Astrocyte (in vitro differentiated cells and primary cell): ENCODE data around the gene TRAF1. TPM values are rescaled to one million over a fixed set of nuclear protein-coding genes. Genes with fewer than 3 reads are reported as not detected.

Source experiments
- DNase-seq: peaks from one replicate; pipeline ENCODE4 v3.0.0-alpha.2; 2010; ENCODE audit warnings: low read depth
- FAIRE-seq: peaks from 2 replicates; lab custom pipeline; 2011; peaks lifted over from hg19 to GRCh38; lab: Jason Lieb, UNC
- H2AFZ ChIP-seq: 2 replicates; pipeline ENCODE4 v1.6.0; 2012; ENCODE audit warnings: low read depth, low read length, inconsistent platforms
- H3K27ac ChIP-seq: 2 replicates; pipeline ENCODE4 v1.5.1; 2011; ENCODE audit warnings: low read depth, low read length, inconsistent platforms
- H3K27me3 ChIP-seq: 2 replicates; pipeline ENCODE4 v1.6.0; 2011; ENCODE audit warnings: low read length, inconsistent platforms; ENCODE audit not compliant: insufficient read depth
- H3K36me3 ChIP-seq: 2 replicates; pipeline ENCODE4 v1.5.1; 2011; ENCODE audit warnings: low read length, inconsistent platforms; ENCODE audit not compliant: insufficient read depth
- H3K4me1 ChIP-seq: 2 replicates; pipeline ENCODE4 v1.5.1; 2011; ENCODE audit warnings: low read length, inconsistent platforms; ENCODE audit not compliant: insufficient read depth
- H3K4me2 ChIP-seq: 2 replicates; pipeline ENCODE4 v1.6.0; 2012; ENCODE audit warnings: low read length, inconsistent platforms
- H3K4me3 ChIP-seq: 2 replicates; pipeline ENCODE4 v1.5.1; 2011; ENCODE audit warnings: low read depth, mild to moderate bottlenecking, low read length, inconsistent platforms; ENCODE audit not compliant: insufficient read depth
- H3K79me2 ChIP-seq: 2 replicates; pipeline ENCODE4 v1.6.0; 2012; ENCODE audit warnings: mild to moderate bottlenecking, low read length, inconsistent platforms; ENCODE audit not compliant: insufficient read depth
- H3K9ac ChIP-seq: 2 replicates; pipeline ENCODE4 v1.6.0; 2012; ENCODE audit warnings: mild to moderate bottlenecking, low read length, inconsistent platforms
- H3K9me3 ChIP-seq: 2 replicates; pipeline ENCODE4 v1.5.1; 2012; ENCODE audit warnings: low read depth, mild to moderate bottlenecking, low read length, inconsistent platforms; ENCODE audit not compliant: insufficient read depth
- H4K20me1 ChIP-seq: 2 replicates; pipeline ENCODE4 v1.6.0; 2012; ENCODE audit warnings: low read length, inconsistent platforms; ENCODE audit not compliant: insufficient read depth
- H3K27ac Mint-ChIP-seq: one replicate; pipeline ENCODE4 v1.8.0; 2021; ENCODE audit warnings: mild to moderate bottlenecking, mixed read lengths; ENCODE audit not compliant: unreplicated experiment
- H3K27me3 Mint-ChIP-seq: one replicate; pipeline ENCODE4 v1.8.0; 2021; ENCODE audit warnings: low read depth, mixed read lengths; ENCODE audit not compliant: unreplicated experiment
- H3K36me3 Mint-ChIP-seq: one replicate; pipeline ENCODE4 v1.8.0; 2021; ENCODE audit warnings: low read depth, mixed read lengths; ENCODE audit not compliant: unreplicated experiment
- H3K4me1 Mint-ChIP-seq: one replicate; pipeline ENCODE4 v1.8.0; 2021; ENCODE audit warnings: low read depth, mixed read lengths; ENCODE audit not compliant: unreplicated experiment
- H3K4me3 Mint-ChIP-seq: one replicate; pipeline ENCODE4 v1.8.0; 2021; ENCODE audit warnings: mild to moderate bottlenecking, moderate library complexity, mixed read lengths; ENCODE audit not compliant: unreplicated experiment
- H3K9me3 Mint-ChIP-seq: one replicate; pipeline ENCODE4 v1.8.0; 2021; ENCODE audit warnings: mild to moderate bottlenecking, mixed read lengths; ENCODE audit not compliant: unreplicated experiment
- EZH2 ChIP-seq: IDR thresholded peaks from 2 replicates; pipeline ENCODE4 v1.6.1; 2012; ENCODE audit warnings: mild to moderate bottlenecking, low read length, inconsistent platforms; ENCODE audit not compliant: insufficient read depth
- total RNA-seq: library from RNA; stranded (reverse); gene quantifications from 2 replicates; pipeline ENCODE4 v1.2.1, GENCODE V29; 2021
- TF ChIP-seq, protein P1 (sequence below): IDR thresholded peaks from 2 replicates; pipeline ENCODE4 v1.5.1; 2011; ENCODE audit warnings: low read depth, mild to moderate bottlenecking, inconsistent platforms, low read length, moderate library complexity; ENCODE audit not compliant: insufficient read depth

TRAF1 gene
- total RNA-seq, 1 donor from 2014 or later, result 4.2 TPM

GRCh38 chr9:120947222-120947621 lies 20.6 kb upstream of the TRAF1 start:
- no peak overlapping the region for H3K27ac Mint-ChIP-seq
- no peaks in the 10 kb centered on the region for H3K36me3 Mint-ChIP-seq
- no peaks in the 10 kb centered on the region for H3K9me3 ChIP-seq
- no peaks in the 10 kb centered on the region for H4K20me1 ChIP-seq
- no peaks in the 10 kb centered on the region for H3K27me3 Mint-ChIP-seq
- no peaks in the 10 kb centered on the region for H3K4me1 ChIP-seq
- H3K27ac ChIP-seq, result no peak overlapping the region
- peaks cover 5% of the 10 kb centered on the region for H3K4me1 Mint-ChIP-seq
- DNase-seq, result no peak
- no peak for FAIRE-seq
- no peak overlapping the region for H3K4me3 ChIP-seq
- H2AFZ ChIP-seq, result no peak overlapping the region
- peaks cover 3% of the 10 kb centered on the region for H3K27me3 ChIP-seq
- no peaks in the 10 kb centered on the region for H3K36me3 ChIP-seq
- no peaks in the 10 kb centered on the region for H3K79me2 ChIP-seq
- no peak for TF ChIP-seq EZH2
- TF ChIP-seq, protein P1, sequence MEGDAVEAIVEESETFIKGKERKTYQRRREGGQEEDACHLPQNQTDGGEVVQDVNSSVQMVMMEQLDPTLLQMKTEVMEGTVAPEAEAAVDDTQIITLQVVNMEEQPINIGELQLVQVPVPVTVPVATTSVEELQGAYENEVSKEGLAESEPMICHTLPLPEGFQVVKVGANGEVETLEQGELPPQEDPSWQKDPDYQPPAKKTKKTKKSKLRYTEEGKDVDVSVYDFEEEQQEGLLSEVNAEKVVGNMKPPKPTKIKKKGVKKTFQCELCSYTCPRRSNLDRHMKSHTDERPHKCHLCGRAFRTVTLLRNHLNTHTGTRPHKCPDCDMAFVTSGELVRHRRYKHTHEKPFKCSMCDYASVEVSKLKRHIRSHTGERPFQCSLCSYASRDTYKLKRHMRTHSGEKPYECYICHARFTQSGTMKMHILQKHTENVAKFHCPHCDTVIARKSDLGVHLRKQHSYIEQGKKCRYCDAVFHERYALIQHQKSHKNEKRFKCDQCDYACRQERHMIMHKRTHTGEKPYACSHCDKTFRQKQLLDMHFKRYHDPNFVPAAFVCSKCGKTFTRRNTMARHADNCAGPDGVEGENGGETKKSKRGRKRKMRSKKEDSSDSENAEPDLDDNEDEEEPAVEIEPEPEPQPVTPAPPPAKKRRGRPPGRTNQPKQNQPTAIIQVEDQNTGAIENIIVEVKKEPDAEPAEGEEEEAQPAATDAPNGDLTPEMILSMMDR, result no peak
- H3K9ac ChIP-seq, result no peak overlapping the region
- no peak overlapping the region for H3K4me3 Mint-ChIP-seq
- H3K9me3 Mint-ChIP-seq, result no peaks in the 10 kb centered on the region
- H3K4me2 ChIP-seq, result no peak overlapping the region

DNA sequence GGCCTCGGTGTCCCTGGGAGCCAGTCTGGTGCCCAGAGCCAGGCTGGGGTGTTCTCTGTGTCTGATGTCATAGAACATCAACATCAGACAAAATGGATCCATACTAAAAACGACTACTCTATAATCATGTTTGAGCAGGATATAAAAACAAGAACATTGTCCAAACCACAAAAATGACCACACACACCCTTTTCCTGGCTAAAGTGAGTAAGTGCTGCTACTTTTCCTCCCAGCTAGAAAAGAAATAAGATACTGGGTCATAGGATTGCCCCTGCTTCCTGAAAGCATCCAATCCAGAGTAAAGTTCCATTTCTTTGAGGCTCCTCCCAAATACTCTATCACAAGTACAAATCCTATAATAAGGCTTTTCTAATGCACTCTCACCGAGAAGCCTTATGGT lies 19.7 kb upstream of the TRAF1 start:
- Histone ChIP-seq H3K79me2 (no peaks in the 10 kb centered on the region), H3K27ac (no peak overlapping the region), H4K20me1 (no peaks in the 10 kb centered on the region), H3K9ac (no peak overlapping the region), H3K36me3 (no peaks in the 10 kb centered on the region), H3K4me1 (no peaks in the 10 kb centered on the region), H2AFZ (no peak overlapping the region), H3K4me3 (no peak overlapping the region), H3K27me3 (peaks cover 3% of the 10 kb centered on the region), H3K4me2 (no peak overlapping the region), H3K9me3 (no peaks in the 10 kb centered on the region)
- FAIRE-seq (peak; percentile 63), DNase-seq (peak; percentile 51)
- TF ChIP-seq EZH2, result no peak
- TF ChIP-seq, protein P1, result no peak
- no peaks in the 10 kb centered on the region for H3K36me3 Mint-ChIP-seq
- no peak overlapping the region for H3K4me3 Mint-ChIP-seq
- H3K27me3 Mint-ChIP-seq, result no peaks in the 10 kb centered on the region
- H3K9me3 Mint-ChIP-seq, result no peaks in the 10 kb centered on the region
- peaks cover 9% of the 10 kb centered on the region for H3K4me1 Mint-ChIP-seq
- H3K27ac Mint-ChIP-seq, result no peak overlapping the region

GRCh38 chr9:120944948-120945347 lies 18.4 kb upstream of the TRAF1 start:
- no peak overlapping the region for H3K4me3 ChIP-seq
- H3K4me3 Mint-ChIP-seq, result no peak overlapping the region
- H3K9me3 ChIP-seq, result no peaks in the 10 kb centered on the region
- H3K9ac ChIP-seq, result no peak overlapping the region
- H4K20me1 ChIP-seq, result no peaks in the 10 kb centered on the region
- H3K27ac ChIP-seq, result no peak overlapping the region
- no peaks in the 10 kb centered on the region for H3K36me3 ChIP-seq
- H3K27me3 ChIP-seq, result peaks cover 3% of the 10 kb centered on the region
- peaks cover 14% of the 10 kb centered on the region for H3K4me1 Mint-ChIP-seq
- H2AFZ ChIP-seq, result peak overlapping the region; percentile 16
- no peaks in the 10 kb centered on the region for H3K9me3 Mint-ChIP-seq
- no peaks in the 10 kb centered on the region for H3K4me1 ChIP-seq
- no peak for TF ChIP-seq EZH2
- TF ChIP-seq, protein P1, result no peak
- H3K27ac Mint-ChIP-seq, result no peak overlapping the region
- DNase-seq, result no peak
- FAIRE-seq, result no peak
- H3K4me2 ChIP-seq, result no peak overlapping the region
- H3K36me3 Mint-ChIP-seq, result no peaks in the 10 kb centered on the region
- H3K79me2 ChIP-seq, result no peaks in the 10 kb centered on the region
- no peaks in the 10 kb centered on the region for H3K27me3 Mint-ChIP-seq
